Measurements from ENCODE around the gene TGFBR3L. TPM values are rescaled to one million over a fixed set of nuclear protein-coding genes. Genes with fewer than 3 reads are reported as not detected.

TGFBR3L gene
- total and polyA plus RNA-seq, 10 of the 15 experiments (the other 5 are each of a cell fraction or from before 2014, with no cell fraction given), result 0.20 to 0.23 TPM; not detected in 8

- TF ChIP-seq PML (IDR thresholded peaks at IDR 0.05; ENCODE audit: low read length) (peak; percentile 51; the same call in 1 of the 2 replicates), RELA (IDR thresholded peaks at IDR 0.05; ENCODE audit: borderline replicate concordance, partially characterized antibody) (peak; percentile 61), ZNF274 (IDR thresholded peaks at IDR 0.05; ENCODE audit: insufficient read depth, insufficient read length) (no peak), POLR2AphosphoS2 (IDR thresholded peaks at IDR 0.05; ENCODE audit: low read depth, low read length) (peak; percentile 94), MXI1 (IDR thresholded peaks at IDR 0.05; ENCODE audit: low read depth, low read length) (peak; percentile 19), USF1 (IDR thresholded peaks at IDR 0.05; ENCODE audit: borderline replicate concordance, extremely low read length, insufficient read depth, low read depth, low read length) (peak; percentile 20), NFYB (IDR thresholded peaks at IDR 0.05; ENCODE audit: insufficient read depth, low read depth, low read length) (no peak), NFXL1 (IDR thresholded peaks at IDR 0.05; ENCODE audit: borderline replicate concordance) (no peak), NFYA (IDR thresholded peaks at IDR 0.05; ENCODE audit: borderline replicate concordance, low read depth, low read length) (no peak), RUNX3 (IDR thresholded peaks at IDR 0.05; ENCODE audit: low read length) (no peak), YY1 (IDR thresholded peaks at IDR 0.05; ENCODE audit: low read depth, low read length) (peak; percentile 95), TCF3 (IDR thresholded peaks at IDR 0.05; ENCODE audit: borderline replicate concordance, insufficient read depth, low read depth, low read length) (0 out of 2 replicates have a peak, but pooled peaks have one; percentile 36), NKRF (conservative IDR thresholded peaks at IDR 0.05) (no peak), TCF12 (IDR thresholded peaks at IDR 0.05; ENCODE audit: low read depth, low read length) (no peak), MAX (IDR thresholded peaks at IDR 0.05; ENCODE audit: low read depth, low read length) (peak; percentile 56; the same call in 1 of the 2 replicates), REST (IDR thresholded peaks at IDR 0.05; ENCODE audit: low read depth, low read length) (no peak), JUNB (IDR thresholded peaks at IDR 0.05) (no peak), LARP7 (IDR thresholded peaks at IDR 0.05) (no peak; the same call in 1 of the 2 replicates), CHD2 (IDR thresholded peaks at IDR 0.05; ENCODE audit: borderline replicate concordance, low read depth, low read length) (peak; percentile 11; the same call in 1 of the 2 replicates), E2F8 (IDR thresholded peaks at IDR 0.05; ENCODE audit: low read depth, partially characterized antibody) (no peak)
Measured at GRCh38 chr19:7903244-7904073, 11.2 kb upstream of the TGFBR3L start, which contains the start of gene MAP2K7 (continued).

All from GM12878 (cell line).